ENCODE measurements around the gene SLAIN1. TPM values are rescaled to one million over a fixed set of nuclear protein-coding genes. Genes with fewer than 3 reads are reported as not detected.

Gene SLAIN1
- total and polyA plus RNA-seq, 2 of the 4 experiments (the other 2 are of a cell fraction): 0.29 to 0.36 TPM

DNA sequence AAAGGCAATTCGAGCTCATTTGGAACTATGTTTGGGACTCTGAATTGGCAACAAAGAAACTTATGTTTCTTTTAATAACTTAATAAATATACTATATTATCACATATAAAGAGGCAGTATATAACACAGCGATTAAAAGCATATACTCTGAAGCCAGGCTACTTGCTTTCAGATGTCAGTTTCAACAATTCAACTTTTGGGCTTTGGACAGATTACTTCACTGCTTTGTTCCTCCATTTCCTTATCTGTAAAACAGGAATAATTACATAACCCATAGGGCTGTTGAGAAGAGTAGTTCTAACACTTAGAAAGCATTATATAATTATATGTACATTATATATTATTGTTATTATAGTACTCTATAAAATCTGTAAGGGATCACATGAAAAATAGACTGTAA is 113.9 kb downstream of the SLAIN1 start:
- Histone ChIP-seq H3K4me2 (ENCODE audit: low read depth, low read length) (no peak overlapping the region), H2AFZ (replicated peaks; ENCODE audit: low read length, poor library complexity) (no peak overlapping the region), H2BK15ac (ENCODE audit: low read depth, low read length) (no peak overlapping the region), H3K27me3 (ENCODE audit: control insufficient read depth, insufficient read depth, low read length) (no peaks in the 10 kb centered on the region), H3K4me3 (ENCODE audit: insufficient read depth, low read depth, low read length) (no peak overlapping the region), H3K18ac (ENCODE audit: low read depth, low read length) (no peak overlapping the region), H4K8ac (ENCODE audit: low read depth in 2 of 2, low read length in 2 of 2) (no peak overlapping the region), H2BK120ac (ENCODE audit: low read depth, low read length) (no peak overlapping the region), H3K9me1 (ENCODE audit: insufficient read depth, low read length) (no peaks in the 10 kb centered on the region), H3K4me1 (ENCODE audit: control insufficient read depth, insufficient read depth, low read length) (no peaks in the 10 kb centered on the region), H2AK5ac (ENCODE audit: low read depth, low read length) (no peak overlapping the region), H3K9me3 (ENCODE audit: control insufficient read depth, insufficient read depth, low read length) (no peaks in the 10 kb centered on the region), H3K9ac (ENCODE audit: low read depth, low read length) (no peak overlapping the region), H4K91ac (ENCODE audit: insufficient read depth, low read depth, low read length) (no peak overlapping the region), H2BK5ac (ENCODE audit: low read depth, low read length, poor library complexity, severe bottlenecking) (no peak overlapping the region), H3K79me1 (ENCODE audit: low read depth in 1 of 2, low read length in 2 of 2) (no peaks in the 10 kb centered on the region), H3K56ac (ENCODE audit: extremely low read depth, insufficient read depth, low read length) (no peak overlapping the region), H2BK20ac (ENCODE audit: low read depth, low read length) (no peak overlapping the region), H3K4ac (ENCODE audit: low read depth, low read length) (no peak overlapping the region), H2AK9ac (replicated peaks; ENCODE audit: low read depth, low read length, poor library complexity) (no peak overlapping the region), H3K14ac (replicated peaks; ENCODE audit: low read depth, low read length) (no peak overlapping the region), H4K5ac (ENCODE audit: low read depth, low read length) (no peak overlapping the region), H3K36me3 (ENCODE audit: control insufficient read depth, insufficient read depth, low read length) (no peaks in the 10 kb centered on the region), H3K23ac (ENCODE audit: low read depth, low read length) (no peak overlapping the region), H3K27ac (ENCODE audit: insufficient read depth, low read length) (no peak overlapping the region), H4K20me1 (ENCODE audit: insufficient read depth, low read length) (no peaks in the 10 kb centered on the region)
- no peak for TF ChIP-seq CEBPB (IDR thresholded peaks at IDR 0.05; ENCODE audit: low read depth, low read length)
- TF ChIP-seq RCOR1 (IDR thresholded peaks at IDR 0.05; ENCODE audit: insufficient replicate concordance, low read length): no peak
- TF ChIP-seq CHD1 (IDR thresholded peaks at IDR 0.05; ENCODE audit: low read depth, low read length): no peak
- no peak for TF ChIP-seq MAZ (IDR thresholded peaks at IDR 0.05; ENCODE audit: borderline replicate concordance, low read depth, low read length)
- no peak for TF ChIP-seq FOS (IDR thresholded peaks at IDR 0.05; ENCODE audit: low read depth, low read length)
- no peak for TF ChIP-seq MAFK (IDR thresholded peaks at IDR 0.05; ENCODE audit: low read depth, low read length)
- no peak for TF ChIP-seq BHLHE40 (IDR thresholded peaks at IDR 0.05; ENCODE audit: low read depth, low read length)
- TF ChIP-seq SMC3 (IDR thresholded peaks at IDR 0.05; ENCODE audit: low read depth, low read length): no peak
- TF ChIP-seq, protein P1, sequence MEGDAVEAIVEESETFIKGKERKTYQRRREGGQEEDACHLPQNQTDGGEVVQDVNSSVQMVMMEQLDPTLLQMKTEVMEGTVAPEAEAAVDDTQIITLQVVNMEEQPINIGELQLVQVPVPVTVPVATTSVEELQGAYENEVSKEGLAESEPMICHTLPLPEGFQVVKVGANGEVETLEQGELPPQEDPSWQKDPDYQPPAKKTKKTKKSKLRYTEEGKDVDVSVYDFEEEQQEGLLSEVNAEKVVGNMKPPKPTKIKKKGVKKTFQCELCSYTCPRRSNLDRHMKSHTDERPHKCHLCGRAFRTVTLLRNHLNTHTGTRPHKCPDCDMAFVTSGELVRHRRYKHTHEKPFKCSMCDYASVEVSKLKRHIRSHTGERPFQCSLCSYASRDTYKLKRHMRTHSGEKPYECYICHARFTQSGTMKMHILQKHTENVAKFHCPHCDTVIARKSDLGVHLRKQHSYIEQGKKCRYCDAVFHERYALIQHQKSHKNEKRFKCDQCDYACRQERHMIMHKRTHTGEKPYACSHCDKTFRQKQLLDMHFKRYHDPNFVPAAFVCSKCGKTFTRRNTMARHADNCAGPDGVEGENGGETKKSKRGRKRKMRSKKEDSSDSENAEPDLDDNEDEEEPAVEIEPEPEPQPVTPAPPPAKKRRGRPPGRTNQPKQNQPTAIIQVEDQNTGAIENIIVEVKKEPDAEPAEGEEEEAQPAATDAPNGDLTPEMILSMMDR (conservative IDR thresholded peaks at IDR 0.05; ENCODE audit: low read depth, low read length): no peak
- TF ChIP-seq, protein P2, sequence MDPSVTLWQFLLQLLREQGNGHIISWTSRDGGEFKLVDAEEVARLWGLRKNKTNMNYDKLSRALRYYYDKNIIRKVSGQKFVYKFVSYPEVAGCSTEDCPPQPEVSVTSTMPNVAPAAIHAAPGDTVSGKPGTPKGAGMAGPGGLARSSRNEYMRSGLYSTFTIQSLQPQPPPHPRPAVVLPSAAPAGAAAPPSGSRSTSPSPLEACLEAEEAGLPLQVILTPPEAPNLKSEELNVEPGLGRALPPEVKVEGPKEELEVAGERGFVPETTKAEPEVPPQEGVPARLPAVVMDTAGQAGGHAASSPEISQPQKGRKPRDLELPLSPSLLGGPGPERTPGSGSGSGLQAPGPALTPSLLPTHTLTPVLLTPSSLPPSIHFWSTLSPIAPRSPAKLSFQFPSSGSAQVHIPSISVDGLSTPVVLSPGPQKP (IDR thresholded peaks at IDR 0.05; ENCODE audit: borderline replicate concordance, low read depth, low read length): no peak
- TF ChIP-seq MXI1 (IDR thresholded peaks at IDR 0.05; ENCODE audit: borderline replicate concordance, low read depth, low read length): no peak
- no peak for TF ChIP-seq RFX5 (IDR thresholded peaks at IDR 0.05; ENCODE audit: low read depth, low read length)
- no peak for TF ChIP-seq POLR2A (IDR thresholded peaks at IDR 0.05; ENCODE audit: low read depth, low read length)
- no peak for TF ChIP-seq NFE2L2 (IDR thresholded peaks at IDR 0.05; ENCODE audit: low read depth, low read length)
- TF ChIP-seq RAD21 (IDR thresholded peaks at IDR 0.05; ENCODE audit: low read length): no peak
- TF ChIP-seq, protein P3, sequence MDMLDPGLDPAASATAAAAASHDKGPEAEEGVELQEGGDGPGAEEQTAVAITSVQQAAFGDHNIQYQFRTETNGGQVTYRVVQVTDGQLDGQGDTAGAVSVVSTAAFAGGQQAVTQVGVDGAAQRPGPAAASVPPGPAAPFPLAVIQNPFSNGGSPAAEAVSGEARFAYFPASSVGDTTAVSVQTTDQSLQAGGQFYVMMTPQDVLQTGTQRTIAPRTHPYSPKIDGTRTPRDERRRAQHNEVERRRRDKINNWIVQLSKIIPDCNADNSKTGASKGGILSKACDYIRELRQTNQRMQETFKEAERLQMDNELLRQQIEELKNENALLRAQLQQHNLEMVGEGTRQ (IDR thresholded peaks at IDR 0.05; ENCODE audit: low read depth, low read length): no peak
- ChIA-PET POLR2A (ENCODE audit: unreplicated experiment) (no interaction called here), CTCF (interaction anchor here (0.5 to 1.9 kb wide), 4 partner anchors 108 to 1157 kb away, joined by 3 to 14 read pairs (median 5); partner anchors contain the start of gene EDNRB)
- intact Hi-C loops (cut with micrococcal nuclease) (loop anchor here (2.0 kb wide), 1 partner anchor 107 kb away; the partner anchor contains the start of gene EDNRB), dilution Hi-C loops (cut with HindIII; ENCODE audit: low sequenced_read_pairs, unreplicated experiment) (no loop called here), in situ Hi-C loops (cut with MboI; ENCODE audit: low sequenced_read_pairs) (no loop called here)
- WGBS, 2 experiments (ENCODE audit: extremely low coverage in 2 of 2, insufficient read length in 1 of 2): no CpG with 5 or more reads among the region's 2 CpGs
- DNase-seq (no peak), ATAC-seq (ENCODE audit: low read depth) (no peak)
- BruUV-seq (replicated peaks): no TSS peak
